HG03378 (cell line): Measurements from ENCODE around the gene REEP6.
"Not testable (repeated sequence)": the region's sequence is repeated elsewhere in the genome, so short reads cannot be mapped to it uniquely, and the experiment has no call there.

Experiments used
- ATAC-seq: cut with Tn5 transposase; IDR thresholded peaks from one replicate; pipeline ENCODE4 v1.9.1; 2021; ENCODE audit warnings: mild to moderate bottlenecking, moderate library complexity; ENCODE audit not compliant: unreplicated experiment

The REEP6 gene

DNA sequence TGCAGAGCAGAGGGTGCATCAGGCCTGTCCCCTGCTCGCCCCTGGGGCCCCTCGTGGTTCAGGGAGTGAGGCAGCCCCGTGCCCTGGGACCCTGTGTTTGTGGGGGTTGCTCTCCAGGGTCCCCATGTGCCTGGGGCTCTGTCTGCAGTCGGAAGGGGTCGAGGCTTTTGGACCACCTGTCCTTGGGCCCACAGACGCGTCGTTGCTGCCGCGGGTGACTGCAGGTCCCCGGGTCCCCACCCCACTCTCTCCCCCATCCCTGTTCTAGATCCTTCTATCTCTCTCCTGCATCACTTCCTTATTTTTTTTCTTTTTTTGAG is 2.7 kb upstream of the REEP6 start:
- no peak for ATAC-seq

- ATAC-seq = no peak
Observed at GRCh38 chr19:1489463-1490310, 1.3 kb upstream of the REEP6 start.

DNA sequence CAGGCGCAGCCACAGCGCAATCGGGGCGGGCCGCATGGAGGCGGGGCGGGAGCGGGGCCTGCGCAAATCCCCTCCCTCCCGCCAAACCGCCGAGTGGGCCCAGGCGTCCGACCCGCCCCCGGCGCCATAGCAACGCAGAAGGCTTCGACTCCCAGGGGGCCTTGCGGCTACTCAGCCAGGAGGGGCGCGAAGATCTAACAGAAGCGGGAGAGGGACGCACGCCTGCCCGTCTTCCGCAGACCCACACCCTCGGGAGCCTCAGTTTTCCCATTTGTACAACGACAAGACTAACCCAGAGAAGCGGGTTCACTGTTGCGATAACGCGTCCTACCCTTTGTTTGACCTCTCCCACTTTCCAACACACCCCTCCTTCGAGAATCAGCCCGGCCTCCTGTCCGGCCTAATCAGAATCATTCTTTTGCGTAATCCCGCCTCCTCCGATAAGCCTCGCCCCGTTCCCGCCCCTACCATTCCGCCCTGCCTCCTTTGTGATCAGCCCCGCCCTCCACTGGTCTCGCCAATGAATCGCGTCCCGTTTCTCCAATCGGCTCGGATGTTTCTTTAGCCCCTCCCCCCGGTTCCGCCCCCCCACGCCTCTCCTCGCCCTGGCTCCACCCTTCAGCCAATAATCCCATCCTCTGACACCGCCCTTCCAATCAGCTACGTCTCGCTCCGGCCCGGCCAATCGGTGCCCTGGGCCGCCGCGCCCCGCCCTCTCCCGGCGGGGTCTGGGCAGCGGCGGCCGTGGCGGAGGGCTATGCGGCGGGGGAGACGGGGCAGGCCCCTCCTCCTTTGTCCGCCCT is 469 bp upstream of the REEP6 start, which contains the start of gene PCSK4:
Gene PCSK4, minus strand, starts transcription at position 40 of the 803 bp plus-strand sequence. Its CDS starts 4 bp downstream, at position 36.
- ATAC-seq = peak; percentile 70

DNA sequence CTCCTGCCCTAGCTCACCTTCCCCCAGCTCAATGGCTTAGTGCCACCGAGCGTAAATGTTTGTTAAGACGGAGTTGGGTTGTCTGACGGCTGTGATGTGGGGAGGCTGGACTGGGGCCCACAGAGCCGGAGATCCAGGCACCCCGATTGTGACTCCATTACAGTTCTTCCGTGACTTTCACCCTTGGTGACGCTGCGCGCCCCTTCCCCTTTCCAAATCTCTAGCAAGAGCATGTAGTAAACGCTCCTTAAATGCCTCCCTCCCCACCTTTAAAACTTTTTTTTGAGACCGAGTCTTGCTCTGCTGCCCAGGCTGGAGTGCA is 829 bp downstream of the REEP6 start:
- ATAC-seq = no peak

GRCh38 chr19:1492474-1493006 is 1.6 kb downstream of the REEP6 start:
- ATAC-seq = no peak

GRCh38 chr19:1494115-1494815 is 3.3 kb downstream of the REEP6 start:
- ATAC-seq = no peak

DNA sequence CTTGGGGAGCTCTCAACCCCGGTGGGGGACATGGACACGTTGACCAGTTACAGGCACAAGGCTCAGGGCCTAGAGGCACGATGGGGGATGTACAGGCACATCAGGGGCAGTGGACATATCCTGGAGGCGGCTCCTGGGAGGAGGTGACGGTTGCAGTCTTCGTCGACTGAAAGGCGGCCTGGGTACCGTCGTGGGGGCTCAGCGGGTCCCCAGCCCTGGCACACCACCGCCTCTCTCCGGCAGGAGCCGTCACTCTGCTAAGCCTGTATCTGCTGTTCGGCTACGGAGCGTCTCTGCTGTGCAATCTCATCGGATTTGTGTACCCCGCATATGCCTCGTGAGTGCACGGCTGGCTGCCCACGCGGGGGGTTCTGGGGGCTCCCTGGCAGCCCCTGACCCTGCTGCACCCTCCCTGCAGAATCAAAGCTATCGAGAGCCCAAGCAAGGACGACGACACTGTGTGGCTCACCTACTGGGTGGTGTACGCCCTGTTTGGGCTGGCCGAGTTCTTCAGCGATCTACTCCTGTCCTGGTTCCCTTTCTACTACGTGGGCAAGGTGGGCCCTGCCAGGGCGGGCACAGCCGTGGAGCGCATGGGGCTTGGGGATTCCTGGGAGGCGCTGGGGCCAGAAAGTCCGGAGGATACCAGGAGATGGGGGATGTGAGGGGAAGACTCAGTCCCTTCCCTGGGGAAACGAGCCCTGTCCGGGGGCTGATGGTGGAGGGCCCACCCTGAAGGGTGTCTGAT is 4.2 kb downstream of the REEP6 start:
- no peak for ATAC-seq

DNA sequence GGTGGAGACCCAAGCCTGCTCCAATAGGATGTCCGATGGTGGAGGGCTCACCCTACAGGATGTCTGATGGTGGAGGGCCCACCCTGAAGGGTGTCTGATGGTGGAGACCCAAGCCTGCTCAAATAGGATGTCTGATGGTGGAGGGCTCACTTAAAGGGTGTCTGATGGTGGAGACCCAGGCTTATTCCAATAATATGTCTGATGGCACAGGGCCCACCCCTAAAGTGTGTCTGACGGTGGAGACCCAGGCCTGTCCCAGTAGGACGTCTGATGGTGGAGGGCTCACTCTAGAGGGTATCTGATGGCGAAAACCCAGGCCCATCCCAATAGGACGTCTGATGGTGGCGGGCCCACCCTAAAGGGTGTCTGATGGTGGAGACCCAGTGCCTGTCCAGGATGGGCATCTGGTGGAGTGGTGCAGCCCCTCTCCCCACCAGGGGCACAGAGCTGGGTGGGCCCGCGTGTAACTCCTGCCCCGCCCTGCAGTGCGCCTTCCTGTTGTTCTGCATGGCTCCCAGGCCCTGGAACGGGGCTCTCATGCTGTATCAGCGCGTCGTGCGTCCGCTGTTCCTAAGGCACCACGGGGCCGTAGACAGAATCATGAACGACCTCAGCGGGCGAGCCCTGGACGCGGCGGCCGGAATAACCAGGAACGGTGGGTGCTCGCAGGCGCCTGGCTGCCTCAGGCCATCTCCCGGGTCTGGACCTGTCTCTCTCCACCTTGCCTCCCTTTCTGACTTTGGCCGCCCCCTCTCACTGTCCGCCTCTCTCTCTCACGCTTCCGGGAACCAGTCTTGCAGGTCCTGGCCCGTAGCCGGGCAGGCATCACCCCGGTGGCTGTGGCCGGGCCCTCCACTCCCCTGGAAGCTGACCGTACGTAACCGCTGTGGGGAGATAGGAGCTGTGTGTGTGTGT is 5.1 kb downstream of the REEP6 start:
- no peak for ATAC-seq

DNA sequence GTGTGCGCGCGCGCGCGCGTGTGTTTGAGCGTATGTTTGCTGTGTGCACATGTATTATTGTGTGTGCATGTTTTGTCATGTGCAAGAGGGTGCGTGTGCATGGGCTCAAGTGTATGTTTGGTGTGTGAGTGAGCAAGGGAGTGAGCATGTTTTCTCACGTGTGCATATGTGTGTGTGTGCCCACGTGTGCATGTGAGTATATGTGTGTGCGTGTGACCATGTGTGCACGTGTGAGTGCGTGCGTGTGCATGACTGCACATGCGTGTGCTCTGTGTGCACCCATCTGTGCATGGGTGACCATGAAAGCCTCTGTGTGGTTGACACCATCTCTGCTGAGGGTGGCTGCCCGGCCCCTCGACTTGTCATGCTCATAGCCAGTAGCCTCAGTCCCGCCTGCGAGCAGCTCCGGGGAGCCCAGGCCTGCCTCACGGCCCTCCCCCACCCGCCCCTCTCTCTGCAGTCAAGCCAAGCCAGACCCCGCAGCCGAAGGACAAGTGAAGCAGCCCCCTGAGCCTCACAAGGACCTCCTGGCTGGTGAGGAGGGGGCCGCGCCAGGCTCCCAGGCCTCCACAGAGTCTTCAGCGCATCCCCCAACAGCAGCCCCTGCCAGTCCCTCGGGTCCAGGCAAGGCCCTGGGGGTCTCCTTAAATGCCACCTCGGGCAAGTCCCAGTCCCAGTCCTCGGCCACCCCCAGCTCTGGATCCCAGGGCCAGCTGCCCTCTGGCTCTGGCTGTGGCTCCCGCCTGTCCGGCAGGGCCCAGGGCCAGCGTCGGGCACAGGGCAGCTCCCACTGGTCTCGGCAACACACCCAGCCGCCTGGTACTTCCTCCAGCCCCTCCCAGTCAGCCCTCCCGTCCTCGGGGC is 6.0 kb downstream of the REEP6 start:
- no peak for ATAC-seq

DNA sequence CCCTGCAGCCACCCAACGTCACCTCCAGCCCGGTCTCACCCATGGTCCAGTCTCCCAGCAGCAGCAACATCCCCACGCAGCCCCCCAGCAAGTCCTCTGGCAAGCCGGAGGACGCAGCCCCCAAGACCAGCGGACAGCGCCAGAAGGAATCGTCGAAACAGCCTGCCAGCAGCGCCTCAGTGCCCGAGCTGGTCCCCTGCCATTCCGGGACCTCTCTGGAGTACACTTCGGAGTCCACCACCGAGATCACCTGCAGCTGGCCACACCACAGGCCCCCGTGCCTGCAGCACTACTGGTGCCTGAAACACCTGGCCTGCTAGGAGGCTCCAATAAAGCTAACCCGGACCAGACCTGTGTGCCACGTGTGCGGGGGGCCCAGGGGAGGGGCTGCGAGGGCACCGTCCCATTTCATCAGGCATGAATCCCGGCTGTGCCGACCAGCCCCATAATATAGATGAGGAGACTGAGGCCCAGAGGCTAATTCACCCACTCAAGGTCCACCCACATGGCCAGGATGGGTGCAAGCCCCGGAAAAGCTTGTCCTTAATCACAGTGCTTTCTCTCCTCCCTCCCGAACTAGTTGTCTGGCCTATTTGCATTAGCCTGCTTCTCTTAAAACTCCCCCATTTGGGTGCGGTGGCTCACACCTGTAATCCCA is 6.7 kb downstream of the REEP6 start:
- ATAC-seq = no peak

- not testable (repeated sequence) for ATAC-seq
Observed at GRCh38 chr19:1499231-1499630, 8.2 kb downstream of the REEP6 start.

DNA sequence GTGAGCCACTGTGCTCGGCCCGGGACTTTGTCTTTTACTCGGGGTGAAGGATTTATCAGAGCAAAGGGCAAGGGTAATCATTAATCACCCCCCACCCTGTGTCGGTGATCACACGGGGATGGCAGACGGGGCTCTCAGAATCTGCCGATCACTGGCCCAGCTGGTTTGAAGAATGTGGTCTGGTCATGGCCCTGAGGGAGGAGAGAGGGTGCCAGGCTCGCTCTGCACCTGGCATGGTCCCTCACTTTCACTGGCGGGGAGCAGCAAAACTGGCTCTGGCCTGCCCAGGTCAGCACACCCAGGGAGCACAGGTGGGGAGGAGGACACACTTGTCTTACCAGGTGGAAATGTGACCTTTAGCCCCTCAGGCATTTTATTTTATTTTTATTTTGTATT is 10.2 kb downstream of the REEP6 start:
- ATAC-seq = no peak

GRCh38 chr19:1502433-1503088 is 11.6 kb downstream of the REEP6 start:
- no peak for ATAC-seq

- ATAC-seq = no peak
Observed at GRCh38 chr19:1503089-1503924, 12.3 kb downstream of the REEP6 start.

GRCh38 chr19:1503925-1504773 is 13.2 kb downstream of the REEP6 start:
- ATAC-seq = no peak

- ATAC-seq = no peak
Observed at GRCh38 chr19:1505012-1505411, 14.0 kb downstream of the REEP6 start.
